ENCODE data around the gene ERAP2. TPM values are rescaled to one million over a fixed set of nuclear protein-coding genes. Genes with fewer than 3 reads are reported as not detected.

ERAP2 gene
- polyA plus RNA-seq, 1 donor from 2014 or later: not detected

DNA sequence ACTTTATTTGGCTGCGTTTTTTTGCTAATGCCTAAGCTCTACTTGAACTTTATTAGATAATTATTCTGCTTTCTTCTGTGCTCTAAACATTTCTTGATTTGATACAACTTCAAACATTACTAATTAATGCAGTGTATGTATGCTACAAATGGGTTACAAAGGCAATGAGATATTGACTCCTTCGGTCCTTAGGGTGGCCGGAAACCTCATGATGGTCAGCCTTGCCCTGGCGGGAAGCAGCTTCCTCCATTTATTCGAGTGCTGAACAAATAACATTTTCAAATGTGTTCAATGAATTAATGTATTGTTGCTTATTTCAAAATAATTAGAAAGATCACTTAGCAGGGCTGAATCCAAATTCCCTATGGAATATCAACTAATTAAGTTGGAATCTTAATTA, 55.7 kb downstream of the ERAP2 start:
- Histone ChIP-seq H3K36me3 (ENCODE audit: insufficient read depth, low read length) (no peaks in the 10 kb centered on the region), H3K79me2 (replicated peaks; ENCODE audit: insufficient read depth, low read length) (peaks cover 11% of the 10 kb centered on the region), H2AFZ (ENCODE audit: low read depth, low read length) (no peak overlapping the region), H3F3A (ENCODE audit: insufficient read depth, low read length, poor library complexity, severe bottlenecking) (no peaks in the 10 kb centered on the region), H3K9me2 (ENCODE audit: insufficient read depth, low read length) (no peaks in the 10 kb centered on the region), H3K4me3 (ENCODE audit: low read length) (peak overlapping the region; percentile 92), H3K27ac (ENCODE audit: low read length) (no peak overlapping the region), H3K27me3 (ENCODE audit: insufficient read depth, low read depth, low read length) (no peaks in the 10 kb centered on the region), H3K4me2 (ENCODE audit: low read length) (peak overlapping the region; percentile 17), H3K9me3 (ENCODE audit: low read length) (no peaks in the 10 kb centered on the region), H3K9ac (ENCODE audit: low read length) (no peak overlapping the region), H4K20me1 (ENCODE audit: insufficient read depth) (no peaks in the 10 kb centered on the region)
- TF ChIP-seq RAD21 (conservative IDR thresholded peaks at IDR 0.05): no peak
- no peak for TF ChIP-seq SMC3 (conservative IDR thresholded peaks at IDR 0.05; ENCODE audit: poor library complexity)
- no peak for TF ChIP-seq EZH2 (IDR thresholded peaks at IDR 0.05; ENCODE audit: borderline replicate concordance, insufficient read depth, low read length, poor library complexity, severe bottlenecking)
- TF ChIP-seq, protein P1, sequence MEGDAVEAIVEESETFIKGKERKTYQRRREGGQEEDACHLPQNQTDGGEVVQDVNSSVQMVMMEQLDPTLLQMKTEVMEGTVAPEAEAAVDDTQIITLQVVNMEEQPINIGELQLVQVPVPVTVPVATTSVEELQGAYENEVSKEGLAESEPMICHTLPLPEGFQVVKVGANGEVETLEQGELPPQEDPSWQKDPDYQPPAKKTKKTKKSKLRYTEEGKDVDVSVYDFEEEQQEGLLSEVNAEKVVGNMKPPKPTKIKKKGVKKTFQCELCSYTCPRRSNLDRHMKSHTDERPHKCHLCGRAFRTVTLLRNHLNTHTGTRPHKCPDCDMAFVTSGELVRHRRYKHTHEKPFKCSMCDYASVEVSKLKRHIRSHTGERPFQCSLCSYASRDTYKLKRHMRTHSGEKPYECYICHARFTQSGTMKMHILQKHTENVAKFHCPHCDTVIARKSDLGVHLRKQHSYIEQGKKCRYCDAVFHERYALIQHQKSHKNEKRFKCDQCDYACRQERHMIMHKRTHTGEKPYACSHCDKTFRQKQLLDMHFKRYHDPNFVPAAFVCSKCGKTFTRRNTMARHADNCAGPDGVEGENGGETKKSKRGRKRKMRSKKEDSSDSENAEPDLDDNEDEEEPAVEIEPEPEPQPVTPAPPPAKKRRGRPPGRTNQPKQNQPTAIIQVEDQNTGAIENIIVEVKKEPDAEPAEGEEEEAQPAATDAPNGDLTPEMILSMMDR (IDR thresholded peaks at IDR 0.05; ENCODE audit: poor library complexity, severe bottlenecking): no peak
- no peak for TF ChIP-seq REST (IDR thresholded peaks at IDR 0.05; ENCODE audit: borderline replicate concordance)
- TF ChIP-seq MXI1 (conservative IDR thresholded peaks at IDR 0.05; ENCODE audit: poor library complexity, severe bottlenecking): no peak
- TF ChIP-seq EP300 (conservative IDR thresholded peaks at IDR 0.05; ENCODE audit: poor library complexity, severe bottlenecking): no peak
- no peak for TF ChIP-seq POLR2AphosphoS5 (IDR thresholded peaks at IDR 0.05)
- TF ChIP-seq TAF1 (IDR thresholded peaks at IDR 0.05; ENCODE audit: low read depth): no peak

GRCh38 chr5:96933764-96934707, 57.7 kb downstream of the ERAP2 start:
- H3K9me2 ChIP-seq (ENCODE audit: insufficient read depth, low read length): no peaks in the 10 kb centered on the region
- peaks cover 30% of the 10 kb centered on the region for H3K79me2 ChIP-seq (replicated peaks; ENCODE audit: insufficient read depth, low read length)
- TF ChIP-seq REST (IDR thresholded peaks at IDR 0.05; ENCODE audit: borderline replicate concordance) (peak; percentile 8), POLR2AphosphoS5 (IDR thresholded peaks at IDR 0.05) (no peak)
- H2AFZ ChIP-seq (ENCODE audit: low read depth, low read length): peak overlapping the region; percentile 93
- H3K9ac ChIP-seq (ENCODE audit: low read length): peak overlapping the region; percentile 98
- H3F3A ChIP-seq (ENCODE audit: insufficient read depth, low read length, poor library complexity, severe bottlenecking): no peaks in the 10 kb centered on the region
- H3K9me3 ChIP-seq (ENCODE audit: low read length): no peaks in the 10 kb centered on the region
- no peaks in the 10 kb centered on the region for H4K20me1 ChIP-seq (ENCODE audit: insufficient read depth)
- peak overlapping the region; percentile 98 for H3K27ac ChIP-seq (ENCODE audit: low read length)
- H3K36me3 ChIP-seq (ENCODE audit: insufficient read depth, low read length): no peaks in the 10 kb centered on the region
- no peaks in the 10 kb centered on the region for H3K27me3 ChIP-seq (ENCODE audit: insufficient read depth, low read depth, low read length)
- H3K4me3 ChIP-seq (ENCODE audit: low read length): peak overlapping the region; percentile 92
- H3K4me2 ChIP-seq (ENCODE audit: low read length): peak overlapping the region; percentile 49
